ENCODE measurements around the gene CNTN1. TPM values are rescaled to one million over a fixed set of nuclear protein-coding genes. Genes with fewer than 3 reads are reported as not detected.

The CNTN1 gene
- total RNA-seq, 1 experiment from 2014 or later, result 3.0 TPM

DNA sequence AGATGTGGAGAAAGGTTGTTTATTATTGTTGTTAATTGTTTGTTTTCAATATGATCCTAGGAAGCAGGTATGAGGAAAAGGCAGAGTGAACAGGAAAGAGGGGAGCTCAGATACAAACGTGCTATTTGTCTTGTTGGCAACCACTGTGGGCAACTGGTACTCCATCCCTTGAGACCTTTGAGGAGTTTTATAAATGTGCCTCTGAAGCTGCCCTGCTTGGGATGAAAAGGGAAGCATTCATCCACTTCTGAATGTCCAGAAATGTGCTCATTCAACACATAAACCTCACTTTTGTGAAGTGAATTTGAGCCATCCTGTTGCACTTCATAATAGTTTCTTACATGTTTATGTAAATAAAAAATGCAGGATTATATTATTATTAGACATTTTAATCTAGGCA lies 331.6 kb downstream of the CNTN1 start:
- RAD21 ChIA-PET (ENCODE audit: low non-redundant PET in 1 of 2, low total read pairs in 2 of 2, uncharacterized antibody in 2 of 2, unreplicated experiment in 2 of 2), result interaction anchor here in 1 of 2 experiments (0.6 kb wide), 1 partner anchor 159 kb away, joined by 3 read pairs; no protein-coding TSS in a partner anchor
- Histone ChIP-seq H3K79me2 (ENCODE audit: insufficient read depth, low read length) (no peaks in the 10 kb centered on the region), H3K9me2 (ENCODE audit: insufficient read depth) (peaks cover 4% of the 10 kb centered on the region; the same call in 1 of the 2 replicates), H3K4me2 (ENCODE audit: low read length) (no peak overlapping the region), H3K27ac (ENCODE audit: low read depth, low read length) (no peak overlapping the region), H4K20me1 (ENCODE audit: insufficient read depth) (no peaks in the 10 kb centered on the region), H3K36me3 (ENCODE audit: control insufficient read depth in 1 of 2, insufficient read depth in 2 of 2, low read length in 2 of 2) (no peaks in the 10 kb centered on the region), H3K4me3 (replicated peaks in 1 of 2; ENCODE audit: low read depth in 1 of 2, low read length in 2 of 2) (no peak overlapping the region), H3K4me1 (ENCODE audit: control insufficient read depth in 1 of 2, insufficient read depth in 2 of 2, low read length in 2 of 2) (no peaks in the 10 kb centered on the region), H3K9me3 (ENCODE audit: control insufficient read depth in 1 of 2, insufficient read depth in 1 of 2, low read depth in 1 of 2, low read length in 2 of 2) (no peaks in the 10 kb centered on the region), H2AFZ (ENCODE audit: low read depth, low read length, poor library complexity, severe bottlenecking) (no peak overlapping the region), H3K9ac (ENCODE audit: low read length) (no peak overlapping the region), H3K27me3 (ENCODE audit: insufficient read depth, low read length) (no peaks in the 10 kb centered on the region)
- intact Hi-C loops (cut with micrococcal nuclease), result no loop called here
- POLR2A ChIA-PET, result no interaction called here
- no peak for TF ChIP-seq SIN3A (IDR thresholded peaks at IDR 0.05; ENCODE audit: low read depth)
- no peak for TF ChIP-seq FOSL1 (IDR thresholded peaks at IDR 0.05; ENCODE audit: low read depth)
- TF ChIP-seq TCF7L2 (IDR thresholded peaks at IDR 0.05; ENCODE audit: borderline replicate concordance, extremely low read depth, insufficient read depth, insufficient read length), result no peak
- TF ChIP-seq CEBPB (IDR thresholded peaks at IDR 0.05; ENCODE audit: low read depth), result no peak
- no peak for TF ChIP-seq POLR2AphosphoS5 (IDR thresholded peaks at IDR 0.05; ENCODE audit: low read depth, low read length)
- no peak for TF ChIP-seq JUND (IDR thresholded peaks at IDR 0.05)
- no peak for TF ChIP-seq EGR1 (IDR thresholded peaks at IDR 0.05; ENCODE audit: low read depth)
- TF ChIP-seq, protein P1, sequence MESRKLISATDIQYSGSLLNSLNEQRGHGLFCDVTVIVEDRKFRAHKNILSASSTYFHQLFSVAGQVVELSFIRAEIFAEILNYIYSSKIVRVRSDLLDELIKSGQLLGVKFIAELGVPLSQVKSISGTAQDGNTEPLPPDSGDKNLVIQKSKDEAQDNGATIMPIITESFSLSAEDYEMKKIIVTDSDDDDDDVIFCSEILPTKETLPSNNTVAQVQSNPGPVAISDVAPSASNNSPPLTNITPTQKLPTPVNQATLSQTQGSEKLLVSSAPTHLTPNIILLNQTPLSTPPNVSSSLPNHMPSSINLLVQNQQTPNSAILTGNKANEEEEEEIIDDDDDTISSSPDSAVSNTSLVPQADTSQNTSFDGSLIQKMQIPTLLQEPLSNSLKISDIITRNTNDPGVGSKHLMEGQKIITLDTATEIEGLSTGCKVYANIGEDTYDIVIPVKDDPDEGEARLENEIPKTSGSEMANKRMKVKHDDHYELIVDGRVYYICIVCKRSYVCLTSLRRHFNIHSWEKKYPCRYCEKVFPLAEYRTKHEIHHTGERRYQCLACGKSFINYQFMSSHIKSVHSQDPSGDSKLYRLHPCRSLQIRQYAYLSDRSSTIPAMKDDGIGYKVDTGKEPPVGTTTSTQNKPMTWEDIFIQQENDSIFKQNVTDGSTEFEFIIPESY (IDR thresholded peaks at IDR 0.05; ENCODE audit: extremely low read depth, insufficient replicate concordance, low read length), result no peak
- no peak for TF ChIP-seq ELF1 (IDR thresholded peaks at IDR 0.05; ENCODE audit: borderline replicate concordance, low read depth)
- no peak for TF ChIP-seq SRF (IDR thresholded peaks at IDR 0.05; ENCODE audit: low read depth)
- TF ChIP-seq RAD21 (IDR thresholded peaks at IDR 0.05; ENCODE audit: low read depth), result no peak
- TF ChIP-seq, protein P2, sequence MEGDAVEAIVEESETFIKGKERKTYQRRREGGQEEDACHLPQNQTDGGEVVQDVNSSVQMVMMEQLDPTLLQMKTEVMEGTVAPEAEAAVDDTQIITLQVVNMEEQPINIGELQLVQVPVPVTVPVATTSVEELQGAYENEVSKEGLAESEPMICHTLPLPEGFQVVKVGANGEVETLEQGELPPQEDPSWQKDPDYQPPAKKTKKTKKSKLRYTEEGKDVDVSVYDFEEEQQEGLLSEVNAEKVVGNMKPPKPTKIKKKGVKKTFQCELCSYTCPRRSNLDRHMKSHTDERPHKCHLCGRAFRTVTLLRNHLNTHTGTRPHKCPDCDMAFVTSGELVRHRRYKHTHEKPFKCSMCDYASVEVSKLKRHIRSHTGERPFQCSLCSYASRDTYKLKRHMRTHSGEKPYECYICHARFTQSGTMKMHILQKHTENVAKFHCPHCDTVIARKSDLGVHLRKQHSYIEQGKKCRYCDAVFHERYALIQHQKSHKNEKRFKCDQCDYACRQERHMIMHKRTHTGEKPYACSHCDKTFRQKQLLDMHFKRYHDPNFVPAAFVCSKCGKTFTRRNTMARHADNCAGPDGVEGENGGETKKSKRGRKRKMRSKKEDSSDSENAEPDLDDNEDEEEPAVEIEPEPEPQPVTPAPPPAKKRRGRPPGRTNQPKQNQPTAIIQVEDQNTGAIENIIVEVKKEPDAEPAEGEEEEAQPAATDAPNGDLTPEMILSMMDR (IDR thresholded peaks at IDR 0.05 in 2 of 3, conservative IDR thresholded peaks at IDR 0.05 in 1 of 3; ENCODE audit: borderline replicate concordance in 1 of 3, insufficient read depth in 1 of 3, low read depth in 2 of 3, low read length in 2 of 3), result no peak
- no peak for TF ChIP-seq YY1 (IDR thresholded peaks at IDR 0.05; ENCODE audit: extremely low read depth, insufficient replicate concordance, low read depth, low read length)
- BruUV-seq (replicated peaks), result no TSS peak
- DNase-seq (ENCODE audit: low read depth, low spot score), result no peak
- no peak for ATAC-seq
- CTCF ChIA-PET, result no interaction called here

Data from HCT116 (cell line).